Cardiac fibroblast (primary cell): ENCODE data around the gene ZNF592.
A peak's percentile ranks its signal among the peaks of the same experiment; 100 is the strongest.

ENCODE experiments used
- DNase-seq, 2 donors: peaks; one replicate each; pipeline versions ENCODE4 v3.0.0 to v3.0.0-alpha.2; 2010; ENCODE audit warnings: low read depth in 2 of 2
- H3K4me3 ChIP-seq, 2 donors: replicated peaks in 1 of 2; 1 replicate in 1 of 2; 2 replicates in 1 of 2; pipeline ENCODE4 v1.5.1; 2011; ENCODE audit warnings: low read depth in 2 of 2, low read length in 2 of 2, mild to moderate bottlenecking in 2 of 2, moderate library complexity in 1 of 2
- TF ChIP-seq, protein P1 (sequence below): IDR thresholded peaks from one replicate; pipeline ENCODE4 v1.5.1; 2011; ENCODE audit warnings: low read depth, mild to moderate bottlenecking, low read length, inconsistent platforms

The ZNF592 gene

DNA sequence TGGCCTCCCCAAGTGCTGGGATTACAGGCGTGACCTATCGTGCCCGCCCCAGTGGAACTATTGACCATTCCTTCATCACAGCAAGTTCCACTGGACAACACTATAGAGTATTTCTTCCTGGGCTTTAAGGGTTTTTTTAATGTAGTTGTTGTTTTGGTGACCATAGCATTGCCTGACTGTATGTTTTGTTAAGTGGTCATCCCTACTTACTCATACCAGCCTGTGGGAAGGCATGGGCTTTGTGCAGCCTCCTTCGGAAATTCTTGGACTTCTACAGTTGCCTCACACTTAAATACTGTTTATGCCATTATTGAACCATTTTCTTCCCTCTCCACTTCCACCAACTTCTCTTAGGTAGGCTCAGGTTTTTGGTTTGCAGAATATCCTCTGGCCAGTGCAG is 48.8 kb downstream of the ZNF592 start:
- peak in 1 of 2 donors; percentile 89 for DNase-seq
- H3K4me3 ChIP-seq = no peak overlapping the region
- TF ChIP-seq, protein P1, sequence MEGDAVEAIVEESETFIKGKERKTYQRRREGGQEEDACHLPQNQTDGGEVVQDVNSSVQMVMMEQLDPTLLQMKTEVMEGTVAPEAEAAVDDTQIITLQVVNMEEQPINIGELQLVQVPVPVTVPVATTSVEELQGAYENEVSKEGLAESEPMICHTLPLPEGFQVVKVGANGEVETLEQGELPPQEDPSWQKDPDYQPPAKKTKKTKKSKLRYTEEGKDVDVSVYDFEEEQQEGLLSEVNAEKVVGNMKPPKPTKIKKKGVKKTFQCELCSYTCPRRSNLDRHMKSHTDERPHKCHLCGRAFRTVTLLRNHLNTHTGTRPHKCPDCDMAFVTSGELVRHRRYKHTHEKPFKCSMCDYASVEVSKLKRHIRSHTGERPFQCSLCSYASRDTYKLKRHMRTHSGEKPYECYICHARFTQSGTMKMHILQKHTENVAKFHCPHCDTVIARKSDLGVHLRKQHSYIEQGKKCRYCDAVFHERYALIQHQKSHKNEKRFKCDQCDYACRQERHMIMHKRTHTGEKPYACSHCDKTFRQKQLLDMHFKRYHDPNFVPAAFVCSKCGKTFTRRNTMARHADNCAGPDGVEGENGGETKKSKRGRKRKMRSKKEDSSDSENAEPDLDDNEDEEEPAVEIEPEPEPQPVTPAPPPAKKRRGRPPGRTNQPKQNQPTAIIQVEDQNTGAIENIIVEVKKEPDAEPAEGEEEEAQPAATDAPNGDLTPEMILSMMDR = no peak

DNA sequence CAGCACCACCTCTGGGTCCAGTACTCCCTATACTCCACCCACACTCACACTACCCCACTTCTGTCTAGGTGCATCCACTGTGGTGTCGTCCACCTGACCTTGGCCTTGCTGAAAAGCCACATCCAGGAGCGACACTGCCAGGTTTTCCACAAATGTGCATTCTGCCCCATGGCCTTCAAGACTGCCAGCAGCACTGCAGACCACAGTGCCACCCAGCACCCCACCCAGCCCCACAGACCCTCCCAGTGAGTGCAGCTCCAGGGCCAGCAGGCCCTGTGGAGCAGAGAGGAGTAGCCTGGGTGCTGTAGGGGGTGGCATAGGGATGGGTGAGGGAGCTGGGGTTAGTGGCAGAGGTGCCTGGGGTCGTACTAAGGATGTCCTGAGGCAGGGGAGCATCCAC is 49.4 kb downstream of the ZNF592 start:
- no peak for DNase-seq
- TF ChIP-seq, protein P1 = no peak
- H3K4me3 ChIP-seq = no peak overlapping the region

DNA sequence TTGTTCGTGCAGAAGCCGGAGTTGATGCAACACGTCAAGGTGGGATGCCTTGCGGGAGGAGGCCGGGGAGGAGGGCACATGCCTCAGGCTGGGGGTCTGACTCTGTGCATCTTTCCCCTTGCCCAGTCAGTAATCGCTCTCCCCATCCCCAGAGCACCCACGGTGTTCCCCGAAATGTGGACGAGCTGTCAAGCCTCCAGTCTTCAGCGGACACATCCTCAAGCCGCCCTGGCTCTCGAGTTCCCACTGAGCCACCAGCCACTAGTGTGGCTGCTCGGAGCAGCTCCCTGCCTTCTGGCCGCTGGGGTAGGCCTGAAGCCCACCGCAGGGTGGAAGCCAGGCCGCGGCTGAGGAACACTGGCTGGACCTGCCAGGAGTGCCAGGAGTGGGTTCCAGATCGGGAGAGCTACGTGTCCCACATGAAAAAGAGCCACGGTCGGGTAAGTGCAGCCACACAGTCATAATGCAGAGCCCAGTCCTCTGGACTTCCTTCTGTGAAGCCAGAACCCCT is 50.1 kb downstream of the ZNF592 start:
- no peak for DNase-seq
- H3K4me3 ChIP-seq = no peak overlapping the region
- TF ChIP-seq, protein P1 = no peak

DNA sequence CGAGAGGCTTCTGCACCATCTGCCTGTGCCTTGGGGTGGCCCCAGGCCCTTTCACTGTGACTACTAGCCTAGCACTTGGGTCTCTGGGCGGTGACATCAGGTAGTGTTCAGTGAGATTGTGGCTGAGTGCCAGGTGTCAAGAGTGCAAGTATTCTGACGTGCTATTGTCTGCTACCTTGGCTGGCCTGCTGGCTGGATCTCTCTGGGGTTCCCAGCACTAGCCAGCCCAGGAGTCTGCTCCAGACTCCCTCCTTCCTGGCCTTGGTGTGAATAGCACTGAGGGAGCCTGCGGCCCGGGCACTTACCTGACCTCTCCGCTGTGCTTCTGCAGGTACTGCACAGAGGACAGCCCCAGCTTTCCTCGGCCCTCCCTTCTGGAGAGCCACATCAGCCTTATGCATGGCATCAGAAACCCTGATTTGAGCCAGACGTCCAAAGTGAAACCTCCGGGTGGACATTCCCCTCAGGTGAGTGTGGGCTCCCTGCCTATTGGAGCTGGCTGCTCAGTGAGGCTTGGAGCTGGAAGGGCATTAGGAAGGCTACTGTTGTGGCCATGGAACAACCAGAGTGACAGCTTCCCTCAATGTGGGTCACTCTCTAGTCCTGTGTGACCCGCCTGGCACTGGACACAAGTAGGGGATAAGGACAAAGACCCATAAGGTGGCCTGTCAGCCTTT is 51.3 kb downstream of the ZNF592 start:
- DNase-seq = no peak
- TF ChIP-seq, protein P1 = no peak
- H3K4me3 ChIP-seq = no peak overlapping the region

DNA sequence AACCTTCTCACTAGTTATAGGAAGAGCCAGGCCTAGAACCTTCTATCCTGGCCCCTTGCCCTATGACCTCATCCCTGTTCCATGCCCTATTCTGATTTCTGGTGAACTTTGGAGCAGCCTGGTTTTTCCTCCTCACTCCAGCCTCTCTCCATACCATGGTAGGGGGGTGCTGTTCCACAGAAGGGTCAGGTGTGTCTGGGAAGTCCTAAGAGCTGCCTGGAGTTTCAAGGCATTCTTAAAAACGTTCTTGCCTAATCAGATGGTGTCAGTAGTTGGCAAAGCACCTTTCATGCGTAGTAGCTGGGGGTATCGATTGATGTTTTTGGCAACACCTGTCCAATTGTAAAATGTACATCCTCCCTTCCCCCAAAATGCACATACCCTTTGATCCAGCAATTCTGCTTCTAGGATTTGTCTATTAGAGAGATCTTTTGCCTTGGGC is 52.0 kb downstream of the ZNF592 start:
- H3K4me3 ChIP-seq = no peak overlapping the region
- TF ChIP-seq, protein P1 = no peak
- no peak for DNase-seq

DNA sequence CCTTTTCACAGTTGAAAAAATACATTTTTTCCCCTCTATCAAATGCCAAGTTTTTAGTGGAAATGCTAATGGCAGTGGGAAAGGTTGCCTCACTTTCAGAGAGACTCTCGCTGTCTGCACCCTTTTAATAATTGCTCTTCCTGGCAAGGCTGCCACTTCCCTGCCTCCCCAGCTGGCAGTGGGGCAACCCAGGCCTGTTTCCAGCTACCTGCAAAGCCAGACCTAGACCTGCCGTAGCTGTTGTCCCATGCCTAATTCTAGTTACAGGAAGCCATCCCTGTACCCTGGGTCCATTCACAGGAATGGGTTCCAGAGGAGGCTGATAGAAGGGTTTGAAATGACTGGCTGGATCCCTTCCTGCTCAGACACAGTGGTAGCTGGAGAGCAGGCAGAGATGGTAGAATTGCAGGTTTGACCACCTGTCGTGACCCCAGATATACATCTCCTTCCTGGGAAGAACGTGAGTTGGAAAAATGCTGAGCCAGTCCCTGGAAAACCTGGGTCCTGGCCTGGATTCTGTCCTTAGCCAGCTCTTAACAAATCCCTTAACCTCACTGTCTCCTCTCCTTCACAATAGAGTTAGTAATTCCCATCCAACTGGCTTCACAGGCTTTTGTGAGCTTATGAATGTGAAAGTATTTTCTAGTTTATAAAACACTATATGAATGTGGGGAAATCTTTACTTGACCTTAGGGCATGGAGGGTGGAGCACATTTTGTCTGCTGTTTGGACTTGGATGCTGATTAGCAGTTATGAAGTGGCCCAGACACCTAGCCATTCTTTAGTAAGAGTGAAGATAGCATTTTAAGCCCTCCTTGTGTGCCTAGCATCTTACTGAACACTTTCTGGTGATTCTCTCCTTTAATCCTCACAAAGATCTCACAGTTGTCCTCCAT is 55.9 kb downstream of the ZNF592 start:
- TF ChIP-seq, protein P1 = no peak

More for the DNA sequence above, 55.9 kb downstream of the ZNF592 start:
- DNase-seq = no peak
- no peak overlapping the region for H3K4me3 ChIP-seq
